ENCODE measurements around the gene FRMD7.
A peak's percentile ranks its signal among the peaks of the same experiment; 100 is the strongest.
"Not testable (repeated sequence)": the region's sequence is repeated elsewhere in the genome, so short reads cannot be mapped to it uniquely, and the experiment has no call there.

The FRMD7 gene

DNA sequence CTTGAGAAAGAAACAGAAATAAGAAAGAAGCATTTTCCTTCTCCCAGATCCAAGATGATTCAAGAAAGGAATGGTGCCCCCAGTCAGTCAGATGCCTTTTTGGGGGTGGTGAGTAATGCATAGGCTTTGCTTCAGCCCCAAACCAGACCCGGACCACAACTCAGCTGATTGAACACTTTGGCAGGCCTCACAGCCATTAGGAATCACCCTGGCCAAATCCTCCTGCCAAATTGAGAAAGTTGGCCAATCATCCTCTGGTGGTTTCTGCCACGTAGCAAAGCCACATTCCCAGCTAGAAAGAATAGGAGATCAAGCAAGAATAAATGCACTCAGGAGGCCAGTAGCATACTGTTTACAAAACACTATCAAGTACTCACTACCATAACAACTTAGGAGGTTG is 33.7 kb downstream of the FRMD7 start:
- H3K27ac ChIP-seq: no peak overlapping the region
- no peak for DNase-seq (ENCODE audit: low read depth, low spot score)

- no peak for DNase-seq (ENCODE audit: low read depth, low spot score)
- no peak overlapping the region for H3K27ac ChIP-seq
Measured at GRCh38 chrX:132093239-132093860, 34.5 kb downstream of the FRMD7 start.

- no peak overlapping the region for H3K27ac ChIP-seq
- DNase-seq (ENCODE audit: low read depth, low spot score): peak; percentile 6
Measured at GRCh38 chrX:132092439-132093065, 35.3 kb downstream of the FRMD7 start.

- no peak for DNase-seq (ENCODE audit: low read depth, low spot score)
- H3K27ac ChIP-seq: no peak overlapping the region
Measured at GRCh38 chrX:132090403-132091159, 37.2 kb downstream of the FRMD7 start.

GRCh38 chrX:132088864-132089263 is 39.0 kb downstream of the FRMD7 start:
- DNase-seq (ENCODE audit: low read depth, low spot score): no peak
- H3K27ac ChIP-seq: no peak overlapping the region

- DNase-seq (ENCODE audit: low read depth, low spot score): no peak
- peak overlapping the region; percentile 49 for H3K27ac ChIP-seq
Measured at GRCh38 chrX:132086672-132087071, 41.1 kb downstream of the FRMD7 start.

- DNase-seq (ENCODE audit: low read depth, low spot score): no peak
- no peak overlapping the region for H3K27ac ChIP-seq
Measured at GRCh38 chrX:132085786-132086185, 42.0 kb downstream of the FRMD7 start.

GRCh38 chrX:132077912-132078311 is 49.9 kb downstream of the FRMD7 start:
- H3K27ac ChIP-seq: no peak overlapping the region
- no peak for DNase-seq (ENCODE audit: low read depth, low spot score)

DNA sequence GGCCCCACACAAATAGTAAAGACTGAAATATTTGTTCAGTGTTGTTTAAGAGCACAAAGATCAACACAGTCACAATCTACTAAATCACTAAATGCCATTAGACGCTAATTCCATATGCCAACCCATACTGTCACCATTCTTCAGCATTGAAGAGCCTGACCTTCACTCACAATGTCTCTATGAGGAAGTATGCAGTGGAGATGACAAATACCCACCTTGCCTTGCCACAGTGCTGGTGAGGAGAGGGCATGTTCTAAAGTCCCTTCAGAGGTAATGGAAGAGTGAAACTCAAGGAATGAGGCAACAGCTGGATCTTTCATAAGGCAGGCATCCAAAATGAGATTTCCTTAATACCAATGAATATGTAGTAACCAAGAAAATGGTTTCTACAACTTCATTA is 50.4 kb downstream of the FRMD7 start:
- DNase-seq (ENCODE audit: low read depth, low spot score): no peak

DNA sequence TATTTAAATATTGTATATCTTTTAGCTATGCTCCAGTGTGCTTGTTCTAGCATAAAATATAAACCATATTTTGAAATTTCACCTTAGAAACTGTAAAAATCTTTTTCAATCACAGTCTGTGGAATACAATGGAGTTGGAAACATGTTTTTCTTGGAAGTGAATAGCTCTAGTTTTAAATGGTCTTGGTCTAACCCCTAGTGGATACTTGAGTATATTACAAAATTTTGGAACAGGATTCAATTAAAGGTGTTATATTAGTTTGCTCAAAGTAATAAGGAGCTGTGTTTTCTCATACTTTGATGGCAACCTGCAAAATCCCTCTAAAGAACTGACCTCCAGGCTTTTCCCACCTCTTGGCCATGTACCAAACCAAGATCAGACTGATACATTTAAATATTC is 56.6 kb downstream of the FRMD7 start:
- DNase-seq (ENCODE audit: low read depth, low spot score): no peak
- H3K27ac ChIP-seq: no peak overlapping the region

More for the DNA sequence above, 50.4 kb downstream of the FRMD7 start:
- no peak overlapping the region for H3K27ac ChIP-seq

GRCh38 chrX:132068405-132068804 is 59.4 kb downstream of the FRMD7 start:
- DNase-seq (ENCODE audit: low read depth, low spot score): no peak
- peak overlapping the region; percentile 42 for H3K27ac ChIP-seq

DNA sequence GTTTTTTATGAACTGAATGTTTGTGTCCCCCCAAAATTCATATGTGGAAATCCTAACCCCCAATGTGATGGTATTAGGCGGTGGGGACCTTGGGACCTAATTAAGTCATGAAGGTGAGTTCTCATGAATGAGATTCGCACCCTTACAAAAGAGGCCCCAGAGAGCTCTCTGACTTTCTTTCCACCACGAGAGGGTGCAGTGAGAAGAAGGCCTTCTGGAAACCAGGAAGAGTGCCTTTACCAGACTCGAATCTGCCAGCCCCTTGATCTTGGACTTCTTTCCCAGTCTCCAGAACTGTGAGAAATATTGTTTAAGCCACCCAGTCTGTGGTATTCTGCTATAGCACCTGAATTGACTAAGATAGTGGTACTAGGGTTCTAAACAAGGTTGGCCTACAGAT is 64.0 kb downstream of the FRMD7 start:
- DNase-seq (ENCODE audit: low read depth, low spot score): no peak

GRCh38 chrX:132063334-132063733 is 64.5 kb downstream of the FRMD7 start:
- no peak overlapping the region for H3K27ac ChIP-seq
- no peak for DNase-seq (ENCODE audit: low read depth, low spot score)

More for the DNA sequence above, 64.0 kb downstream of the FRMD7 start:
- no peak overlapping the region for H3K27ac ChIP-seq

GRCh38 chrX:132059973-132060540 is 67.8 kb downstream of the FRMD7 start:
- DNase-seq (ENCODE audit: low read depth, low spot score): no peak
- no peak overlapping the region for H3K27ac ChIP-seq

GRCh38 chrX:132058975-132059374 is 68.8 kb downstream of the FRMD7 start:
- DNase-seq (ENCODE audit: low read depth, low spot score): no peak

DNA sequence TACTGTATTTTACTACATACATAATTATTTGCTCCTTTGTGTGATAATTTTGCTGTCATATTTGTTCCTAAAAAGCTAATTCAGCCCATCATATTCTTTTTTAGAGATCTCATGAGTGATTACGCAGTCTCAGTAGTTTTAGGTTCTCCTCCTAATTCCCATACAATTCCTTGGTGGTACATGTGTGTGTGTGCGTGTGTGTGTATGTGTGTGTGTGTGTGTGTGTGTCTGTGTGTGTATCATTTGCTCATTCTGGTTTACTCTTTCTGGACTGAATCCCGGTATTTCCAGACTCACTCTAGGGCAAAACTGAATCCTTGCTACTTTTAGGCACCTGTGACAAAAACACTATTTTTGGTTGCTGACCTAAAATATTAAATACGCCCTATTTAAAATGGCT is 69.8 kb downstream of the FRMD7 start:
- H3K27ac ChIP-seq: no peak overlapping the region
- DNase-seq (ENCODE audit: low read depth, low spot score): no peak

More at GRCh38 chrX:132058975-132059374, 68.8 kb downstream of the FRMD7 start:
- H3K27ac ChIP-seq: no peak overlapping the region

DNA sequence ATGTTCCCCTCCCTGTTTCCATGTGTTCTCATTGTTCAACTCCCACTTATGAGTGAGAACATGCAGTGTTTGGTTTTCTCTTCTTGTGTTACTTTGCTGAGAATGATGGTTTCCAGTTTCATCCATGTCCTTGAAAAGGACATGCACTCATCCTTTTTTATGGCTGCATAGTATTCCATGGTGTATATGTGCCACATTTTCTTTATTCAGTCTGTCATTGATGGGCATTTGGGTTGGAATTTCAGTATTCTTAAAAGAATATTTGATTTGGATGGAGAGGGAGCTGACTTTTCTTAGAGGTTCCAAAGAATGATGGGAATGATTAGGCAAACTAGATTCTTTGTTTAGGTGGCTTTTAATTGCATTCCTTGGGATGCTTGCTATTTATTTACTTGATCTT is 76.0 kb downstream of the FRMD7 start:
- not testable (repeated sequence) for H3K27ac ChIP-seq; DNase-seq (ENCODE audit: low read depth, low spot score)

DNA sequence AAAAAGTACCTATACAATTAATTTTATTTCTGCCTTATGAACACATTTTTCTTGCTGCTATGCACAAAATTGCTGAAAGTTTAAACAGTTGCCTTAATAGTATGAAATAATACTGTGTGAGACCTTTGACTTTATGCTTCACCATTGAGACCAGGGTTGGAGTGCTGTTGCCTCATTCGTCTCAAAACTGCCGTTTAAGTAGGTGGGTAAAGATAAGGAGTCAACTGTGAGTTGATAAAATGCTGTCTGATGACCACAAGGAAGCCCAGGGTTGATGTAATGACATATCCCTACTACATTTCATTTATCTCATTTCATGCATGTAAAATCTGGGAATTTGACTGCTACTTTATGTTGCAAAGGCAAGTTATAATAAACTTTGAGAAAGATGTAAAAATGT is 81.3 kb downstream of the FRMD7 start:
- H3K27ac ChIP-seq: no peak overlapping the region
- no peak for DNase-seq (ENCODE audit: low read depth, low spot score)

DNA sequence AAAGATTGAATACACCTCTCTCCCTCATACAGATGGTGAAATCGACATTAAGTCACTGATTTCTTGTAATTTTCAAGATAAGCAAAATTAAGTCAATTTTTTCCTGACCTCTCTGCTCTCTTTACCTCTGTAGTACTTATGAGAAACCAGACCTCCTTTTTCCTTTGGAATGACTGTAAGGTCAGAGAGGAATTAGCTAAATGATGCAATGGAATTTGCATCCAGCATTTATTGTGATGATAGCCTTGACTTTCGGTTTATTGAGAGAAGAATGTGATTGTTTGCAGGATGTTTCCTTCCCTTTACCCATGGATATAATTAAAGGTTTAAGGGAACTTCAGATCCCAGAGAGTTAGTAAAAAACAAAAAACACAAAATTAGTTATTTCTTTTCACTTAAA is 82.4 kb downstream of the FRMD7 start:
- no peak for DNase-seq (ENCODE audit: low read depth, low spot score)
- H3K27ac ChIP-seq: no peak overlapping the region

DNA sequence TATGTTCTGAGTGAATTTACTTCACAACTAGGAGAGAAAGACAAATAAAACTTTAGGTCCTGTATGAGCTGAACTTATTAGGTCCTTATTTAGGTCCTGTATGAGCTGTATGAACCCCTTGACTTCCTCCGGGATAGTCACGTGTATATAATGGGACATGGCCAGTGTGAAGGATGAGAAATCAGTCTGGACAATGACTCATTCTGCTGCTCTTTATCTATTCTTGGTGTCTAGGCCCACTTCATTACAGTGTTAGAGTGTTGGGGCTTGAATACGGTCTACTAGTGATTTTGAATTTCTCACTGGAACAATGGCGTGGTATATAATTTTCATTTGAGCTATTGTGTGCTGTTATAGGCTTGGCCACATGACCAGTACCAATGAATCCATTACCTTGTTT is 82.9 kb downstream of the FRMD7 start:
- DNase-seq (ENCODE audit: low read depth, low spot score): no peak
- no peak overlapping the region for H3K27ac ChIP-seq

GRCh38 chrX:132043977-132044376 is 83.8 kb downstream of the FRMD7 start:
- DNase-seq (ENCODE audit: low read depth, low spot score): no peak

More at GRCh38 chrX:132043977-132044376, 83.8 kb downstream of the FRMD7 start:
- H3K27ac ChIP-seq: no peak overlapping the region
